GM21737 (cell line): ENCODE results near the gene HDHD2.

Experiments
- ATAC-seq: cut with Tn5 transposase; IDR thresholded peaks from one replicate; pipeline ENCODE4 v1.9.1; 2021; ENCODE audit warnings: mild to moderate bottlenecking, moderate library complexity; ENCODE audit not compliant: unreplicated experiment

HDHD2 gene

GRCh38 chr18:47067648-47068047, 82.7 kb downstream of the HDHD2 start:
- no peak for ATAC-seq

GRCh38 chr18:47063096-47063495, 87.2 kb downstream of the HDHD2 start:
- no peak for ATAC-seq

- ATAC-seq, result no peak
Measured at GRCh38 chr18:47062471-47062870, 87.8 kb downstream of the HDHD2 start.
